CD4-positive, alpha-beta T cell (primary cell): ENCODE results near the gene GPNMB. TPM values are rescaled to one million over a fixed set of nuclear protein-coding genes. Genes with fewer than 3 reads are reported as not detected.

Experiments used
- ATAC-seq: fragments of 200-7000 bp; cut with Tn5 transposase; one replicate; pipeline ENCODE4 v1.10.0; 2022; ENCODE audit warnings: mild to moderate bottlenecking; ENCODE audit not compliant: poor library complexity
- CTCF ChIA-PET: fragments of 350-600 bp; sonication (Branson Sonifier 250); formaldehyde crosslinking; loops from one replicate; lab custom pipeline; 2021; ENCODE audit warnings: antibody characterized with exemption, inconsistent platforms; lab: Charles Lee
- POLR2A ChIA-PET: fragments of 350-600 bp; sonication (Branson Sonifier 250); formaldehyde crosslinking; loops from one replicate; lab custom pipeline; 2021; ENCODE audit warnings: antibody characterized with exemption, inconsistent platforms; lab: Charles Lee
- DNase-seq, 14 experiments: peaks; one replicate each; pipeline ENCODE4 v3.0.0-alpha.2; 2013 to 2020; ENCODE audit warnings: mixed read lengths in 2 of 14
- H3K27ac ChIP-seq, 2 donors: one replicate each; pipeline versions ENCODE4 v1.5.1 to v1.7.0; 2013; ENCODE audit warnings: low read length in 2 of 2, low read depth in 1 of 2, mild to moderate bottlenecking in 1 of 2
- H3K27me3 ChIP-seq, 2 experiments: 1 replicate in 1 of 2; 2 replicates in 1 of 2; pipeline versions ENCODE4 v1.6.1 to v1.7.0; 2013; ENCODE audit warnings: low read length in 2 of 2, control low read depth in 1 of 2, mild to moderate bottlenecking in 1 of 2, moderate library complexity in 1 of 2; ENCODE audit not compliant: insufficient read depth in 2 of 2, control insufficient read depth in 1 of 2
- H3K36me3 ChIP-seq: one replicate; pipeline ENCODE4 v1.6.1; 2013; ENCODE audit warnings: low read length, control low read depth; ENCODE audit not compliant: insufficient read depth
- H3K4me1 ChIP-seq: one replicate; pipeline ENCODE4 v1.6.1; 2013; ENCODE audit warnings: low read length, control low read depth; ENCODE audit not compliant: insufficient read depth
- H3K4me3 ChIP-seq: one replicate; pipeline ENCODE4 v1.5.1; 2013; ENCODE audit warnings: mild to moderate bottlenecking, low read length, moderate library complexity
- H3K9me3 ChIP-seq, 2 experiments: 1 replicate in 1 of 2; 2 replicates in 1 of 2; pipeline versions ENCODE4 v1.6.1 to v1.7.0; 2013; ENCODE audit warnings: low read length in 2 of 2, mild to moderate bottlenecking in 2 of 2, control low read depth in 1 of 2, moderate library complexity in 1 of 2; ENCODE audit not compliant: control insufficient read depth in 1 of 2, insufficient read depth in 1 of 2
- H3K27ac Mint-ChIP-seq: one replicate; pipeline ENCODE4 v1.8.0; 2020; ENCODE audit warnings: mixed read lengths
- H3K27me3 Mint-ChIP-seq: one replicate; pipeline ENCODE4 v1.8.0; 2021; ENCODE audit warnings: mixed read lengths
- H3K36me3 Mint-ChIP-seq: one replicate; pipeline ENCODE4 v1.8.0; 2021; ENCODE audit warnings: low read depth, mixed read lengths
- H3K4me1 Mint-ChIP-seq: one replicate; pipeline ENCODE4 v1.8.0; 2021; ENCODE audit warnings: low read depth, mixed read lengths
- H3K4me3 Mint-ChIP-seq: one replicate; pipeline ENCODE4 v1.8.0; 2020; ENCODE audit warnings: mild to moderate bottlenecking, mixed read lengths
- H3K9me3 Mint-ChIP-seq: one replicate; pipeline ENCODE4 v1.8.0; 2020; ENCODE audit warnings: mixed read lengths
- CTCF ChIP-seq: fragments of 200-600 bp; IDR thresholded peaks from one replicate; pipeline ENCODE4 v1.8.0; 2022; ENCODE audit warnings: antibody characterized with exemption, mild to moderate bottlenecking
- intact Hi-C, 2 experiments: fragments of 100-400 bp; cut with DNase I in 1 of 2; cut with micrococcal nuclease in 1 of 2; formaldehyde crosslinking; loops; one replicate each; pipeline versions ENCODE4 v1.15.1 to v1.9.0; 2023 to 2025; cut with DNase I, micrococcal nuclease
- total RNA-seq, 174 experiments: library from RNA in 2 of 174; stranded (reverse) in 2 of 174; gene quantifications; one replicate each; pipeline ENCODE4 v1.2.3 and lab custom pipeline; 2021 to 2026

The GPNMB gene
- total RNA-seq, 2 experiments from 2014 or later, result not detected

- no peaks in the 10 kb centered on the region for H3K36me3 ChIP-seq
- ATAC-seq (no peak), DNase-seq (no peak)
- H3K9me3 ChIP-seq, result no peaks in the 10 kb centered on the region
- POLR2A ChIA-PET, result interaction anchor here (1.0 to 1.7 kb wide), 2 partner anchors 9 to 66 kb away, joined by 3 to 4 read pairs; no protein-coding TSS in a partner anchor
- H3K4me1 Mint-ChIP-seq, result no peaks in the 10 kb centered on the region
- CTCF ChIA-PET, result no interaction called here
- H3K4me1 ChIP-seq, result no peaks in the 10 kb centered on the region
- intact Hi-C loops, result loop anchor here (2.0 to 10.0 kb wide), 6 partner anchors 62 to 1385 kb away; partner anchors contain the start of gene NUP42 (in 1 of the 2)
- no peaks in the 10 kb centered on the region for H3K27me3 ChIP-seq
- TF ChIP-seq CTCF, result no peak
- H3K27ac Mint-ChIP-seq, result no peak overlapping the region
- H3K9me3 Mint-ChIP-seq, result no peaks in the 10 kb centered on the region
- H3K27me3 Mint-ChIP-seq, result no peaks in the 10 kb centered on the region
- no peak overlapping the region for H3K4me3 ChIP-seq
- H3K36me3 Mint-ChIP-seq, result no peaks in the 10 kb centered on the region
- no peak overlapping the region for H3K4me3 Mint-ChIP-seq
- no peak overlapping the region for H3K27ac ChIP-seq
These were observed 33.4 kb downstream of the GPNMB start for GRCh38 chr7:23279819-23280525.

- Histone ChIP-seq H3K9me3 (no peaks in the 10 kb centered on the region), H3K4me1 (peaks cover 4% of the 10 kb centered on the region), H3K27me3 (no peaks in the 10 kb centered on the region), H3K36me3 (no peaks in the 10 kb centered on the region), H3K27ac (no peak overlapping the region), H3K4me3 (no peak overlapping the region)
- Mint-ChIP-seq H3K9me3 (no peaks in the 10 kb centered on the region), H3K27me3 (no peaks in the 10 kb centered on the region), H3K4me1 (peaks cover 7% of the 10 kb centered on the region), H3K36me3 (no peaks in the 10 kb centered on the region), H3K4me3 (no peak overlapping the region), H3K27ac (no peak overlapping the region)
- no peak for ATAC-seq
- TF ChIP-seq CTCF, result no peak
- no peak for DNase-seq
- ChIA-PET CTCF (interaction anchor here (0.6 to 1.5 kb wide), 3 partner anchors 10 to 335 kb away, joined by 3 to 5 read pairs (median 3); no protein-coding TSS in a partner anchor), POLR2A (no interaction called here)
- intact Hi-C loops, result loop anchor here in 1 of 2 experiments (5.0 kb wide), 1 partner anchor 59 kb away; no protein-coding TSS in a partner anchor
These were observed 36.5 kb downstream of the GPNMB start for GRCh38 chr7:23283086-23283485.

GRCh38 chr7:23284871-23285270 is 38.3 kb downstream of the GPNMB start:
- Histone ChIP-seq H3K27me3 (no peaks in the 10 kb centered on the region), H3K27ac (no peak overlapping the region), H3K4me1 (peaks cover 12% of the 10 kb centered on the region), H3K4me3 (no peak overlapping the region), H3K36me3 (no peaks in the 10 kb centered on the region), H3K9me3 (no peaks in the 10 kb centered on the region)
- Mint-ChIP-seq H3K4me1 (peaks cover 11% of the 10 kb centered on the region), H3K36me3 (no peaks in the 10 kb centered on the region), H3K4me3 (no peak overlapping the region), H3K27me3 (no peaks in the 10 kb centered on the region), H3K9me3 (no peaks in the 10 kb centered on the region), H3K27ac (no peak overlapping the region)
- ChIA-PET CTCF (interaction anchor here (0.8 kb wide), 1 partner anchor 12 kb away, joined by 4 read pairs; no protein-coding TSS in a partner anchor), POLR2A (no interaction called here)
- TF ChIP-seq CTCF, result no peak
- ATAC-seq (no peak), DNase-seq (no peak)
- intact Hi-C loops, result loop anchor here in 1 of 2 experiments (5.0 kb wide), 1 partner anchor 57 kb away; no protein-coding TSS in a partner anchor
